Mammary epithelial cell (primary cell): ENCODE measurements around the gene IDH3G.

Experiments
- CTCF ChIP-seq, 2 donors: IDR thresholded peaks in 1 of 2; conservative IDR thresholded peaks in 1 of 2; 2 replicates each; pipeline ENCODE4 v1.5.1; 2011 to 2012; ENCODE audit warnings: inconsistent platforms in 2 of 2, low read length in 2 of 2, mild to moderate bottlenecking in 2 of 2, control low read depth in 1 of 2, low read depth in 1 of 2; ENCODE audit not compliant: insufficient read depth in 1 of 2; ENCODE audit errors: extremely low read depth in 1 of 2
- EZH2 ChIP-seq: IDR thresholded peaks from 2 replicates; pipeline ENCODE4 v1.6.1; 2012; ENCODE audit warnings: low read length, inconsistent platforms, borderline replicate concordance

- TF ChIP-seq EZH2 (no peak), CTCF (conservative IDR thresholded peaks at IDR 0.05 in 1 of 2, IDR thresholded peaks at IDR 0.05 in 1 of 2; ENCODE audit: extremely low read depth in 1 of 2, insufficient read depth in 1 of 2, low read depth in 1 of 2, low read length in 2 of 2) (peak in 1 of 2 donors; percentile 11)
Observed at GRCh38 chrX:153755136-153755535, 39.0 kb downstream of the IDH3G start.
